Mucosa of descending colon (tissue), 3 donors: ENCODE data around the gene DHRS7C. TPM values are rescaled to one million over a fixed set of nuclear protein-coding genes. Genes with fewer than 3 reads are reported as not detected.

Experiments
- ATAC-seq: fragments of 200-7000 bp; cut with Tn5 transposase; one replicate; pipeline ENCODE4 v1.9.1; 2020; ENCODE audit warnings: mild to moderate bottlenecking, moderate library complexity
- DNase-seq, 3 donors: peaks; one replicate each; pipeline ENCODE4 v3.0.0-alpha.2; 2020
- H3K36me3 ChIP-seq: fragments of 200-600 bp; one replicate; pipeline ENCODE4 v1.8.0; 2021; ENCODE audit warnings: low read depth, mild to moderate bottlenecking
- H3K4me1 ChIP-seq: fragments of 200-600 bp; one replicate; pipeline ENCODE4 v1.8.0; 2021; ENCODE audit warnings: low read depth, mild to moderate bottlenecking
- H3K4me3 ChIP-seq: fragments of 200-600 bp; one replicate; pipeline ENCODE4 v1.8.0; 2021; ENCODE audit warnings: mild to moderate bottlenecking
- H3K9me3 ChIP-seq: fragments of 200-600 bp; one replicate; pipeline ENCODE4 v1.8.0; 2021; ENCODE audit warnings: mild to moderate bottlenecking
- intact Hi-C, 2 donors: fragments of 100-400 bp; cut with DNase I in 1 of 2; cut with micrococcal nuclease in 1 of 2; formaldehyde crosslinking; loops; one replicate each; pipeline versions ENCODE4 v1.11.0 to v1.11.1; 2022; cut with DNase I, micrococcal nuclease
- total RNA-seq, 3 donors: library from RNA; stranded (reverse); fragmentation: NEBNext Ultra II Directional in 2 of 3; extraction: Animal tissue kit (Norgen Biotek cat#: 25700) in 2 of 3; gene quantifications; one replicate each; pipeline versions ENCODE4 v1.2.1 to v1.2.4, GENCODE V29; 2021 to 2023
- TF ChIP-seq, protein P1 (sequence below): fragments of 200-600 bp; IDR thresholded peaks from one replicate; pipeline ENCODE4 v1.8.0; 2022; ENCODE audit warnings: antibody characterized with exemption, mild to moderate bottlenecking
- donor health status: DM: no; HTN: no; CAD: no; lungs with moderate emphysema.
- donor health status: DM: no; HTN: no; CAD: no.
- donor health status: DM: no; HTN: yes; CAD: no.

The DHRS7C gene
- total RNA-seq, 3 donors from 2014 or later = 0.85 TPM; not detected in 2

GRCh38 chr17:9728564-9728963, 62.8 kb downstream of the DHRS7C start:
- Histone ChIP-seq H3K4me3 (no peak overlapping the region), H3K4me1 (no peaks in the 10 kb centered on the region), H3K36me3 (no peaks in the 10 kb centered on the region), H3K9me3 (no peaks in the 10 kb centered on the region)
- TF ChIP-seq, protein P1, sequence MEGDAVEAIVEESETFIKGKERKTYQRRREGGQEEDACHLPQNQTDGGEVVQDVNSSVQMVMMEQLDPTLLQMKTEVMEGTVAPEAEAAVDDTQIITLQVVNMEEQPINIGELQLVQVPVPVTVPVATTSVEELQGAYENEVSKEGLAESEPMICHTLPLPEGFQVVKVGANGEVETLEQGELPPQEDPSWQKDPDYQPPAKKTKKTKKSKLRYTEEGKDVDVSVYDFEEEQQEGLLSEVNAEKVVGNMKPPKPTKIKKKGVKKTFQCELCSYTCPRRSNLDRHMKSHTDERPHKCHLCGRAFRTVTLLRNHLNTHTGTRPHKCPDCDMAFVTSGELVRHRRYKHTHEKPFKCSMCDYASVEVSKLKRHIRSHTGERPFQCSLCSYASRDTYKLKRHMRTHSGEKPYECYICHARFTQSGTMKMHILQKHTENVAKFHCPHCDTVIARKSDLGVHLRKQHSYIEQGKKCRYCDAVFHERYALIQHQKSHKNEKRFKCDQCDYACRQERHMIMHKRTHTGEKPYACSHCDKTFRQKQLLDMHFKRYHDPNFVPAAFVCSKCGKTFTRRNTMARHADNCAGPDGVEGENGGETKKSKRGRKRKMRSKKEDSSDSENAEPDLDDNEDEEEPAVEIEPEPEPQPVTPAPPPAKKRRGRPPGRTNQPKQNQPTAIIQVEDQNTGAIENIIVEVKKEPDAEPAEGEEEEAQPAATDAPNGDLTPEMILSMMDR = no peak
- ATAC-seq (no peak), DNase-seq (no peak)
- intact Hi-C loops = no loop called here

GRCh38 chr17:9728005-9728404, 63.4 kb downstream of the DHRS7C start:
- intact Hi-C loops = no loop called here
- ATAC-seq (no peak), DNase-seq (no peak)
- no peaks in the 10 kb centered on the region for H3K9me3 ChIP-seq
- no peaks in the 10 kb centered on the region for H3K36me3 ChIP-seq
- H3K4me3 ChIP-seq = no peak overlapping the region
- TF ChIP-seq, protein P1 = no peak
- H3K4me1 ChIP-seq = no peaks in the 10 kb centered on the region

- ATAC-seq (no peak), DNase-seq (no peak)
- H3K4me1 ChIP-seq = no peaks in the 10 kb centered on the region
- intact Hi-C loops = no loop called here
- TF ChIP-seq, protein P1 = no peak
- H3K36me3 ChIP-seq = no peaks in the 10 kb centered on the region
- no peaks in the 10 kb centered on the region for H3K9me3 ChIP-seq
- no peak overlapping the region for H3K4me3 ChIP-seq
Measured at GRCh38 chr17:9726291-9726690, 65.1 kb downstream of the DHRS7C start.

DNA sequence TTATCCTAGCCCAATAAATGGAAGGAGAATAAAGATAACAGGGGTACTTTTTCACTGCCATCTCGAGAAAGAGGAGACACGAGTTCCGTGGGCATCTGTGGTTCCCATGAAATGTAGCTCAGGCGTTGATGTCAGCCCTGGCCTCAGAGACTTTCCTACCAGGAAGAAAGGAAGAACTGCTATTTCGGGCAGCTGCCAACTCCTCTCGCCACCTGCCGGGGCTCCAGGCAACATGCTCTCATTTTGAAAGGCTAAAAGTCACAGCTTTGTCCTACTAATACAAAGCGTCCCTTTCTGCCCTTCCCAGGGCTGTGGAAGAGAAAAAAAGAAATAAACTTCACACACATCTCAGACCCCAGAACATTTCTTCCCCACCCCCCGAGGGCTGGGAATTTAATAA, 65.8 kb downstream of the DHRS7C start:
- TF ChIP-seq, protein P1 = no peak
- no peak for ATAC-seq
- intact Hi-C loops = no loop called here
- no peaks in the 10 kb centered on the region for H3K36me3 ChIP-seq
- no peak for DNase-seq
- no peak overlapping the region for H3K4me3 ChIP-seq
- no peaks in the 10 kb centered on the region for H3K4me1 ChIP-seq
- H3K9me3 ChIP-seq = no peaks in the 10 kb centered on the region

Other genes starting within 250 kb of the DHRS7C start
- 10 to 100 TPM; 45.1 to 62.5 (median 54.4) TPM for gene STX8, start 215.8 kb downstream of the DHRS7C start, total RNA-seq
- not detected for gene CFAP52, start 214.9 kb downstream of the DHRS7C start, total RNA-seq
- 10 to 100 TPM in 2 of 3 donors, 1 to 10 TPM in 1; 7.2 to 18.4 (median 13.6) TPM for gene USP43, start 146.1 kb downstream of the DHRS7C start, total RNA-seq
- not detected for gene GSG1L2, start 30.5 kb upstream of the DHRS7C start, total RNA-seq
- gene GLP2R, start 34.3 kb upstream of the DHRS7C start, total RNA-seq = 10 to 100 TPM in 1 of 3 donors, 1 to 10 TPM in 2; 5.8 to 28.2 (median 7.4) TPM
- under 1 TPM in 2 of 3 donors, not detected in 1; 0.16 to 0.27 TPM for gene RCVRN, start 113.7 kb upstream of the DHRS7C start, total RNA-seq